H4 (cell line): ENCODE results near the gene FAM174B. TPM values are rescaled to one million over a fixed set of nuclear protein-coding genes. Genes with fewer than 3 reads are reported as not detected.
"Not testable (repeated sequence)": the region's sequence is repeated elsewhere in the genome, so short reads cannot be mapped to it uniquely, and the experiment has no call there.

Experiments
- DNase-seq: peaks from one replicate; pipeline ENCODE4 v3.0.0-alpha.2; 2015; ENCODE audit warnings: low spot score
- total RNA-seq: library from RNA; depleted of rRNA; stranded (reverse); fragments of >200 nt; shearing (Covaris generic); gene quantifications from 2 replicates; pipeline ENCODE4 v1.2.3, GENCODE V29; 2014

Gene FAM174B
- total RNA-seq, 1 experiment from 2014 or later, result 0.06 TPM

- peak; percentile 41 for DNase-seq
These were observed 37.7 kb downstream of the FAM174B start for GRCh38 chr15:92617549-92618520.

DNA sequence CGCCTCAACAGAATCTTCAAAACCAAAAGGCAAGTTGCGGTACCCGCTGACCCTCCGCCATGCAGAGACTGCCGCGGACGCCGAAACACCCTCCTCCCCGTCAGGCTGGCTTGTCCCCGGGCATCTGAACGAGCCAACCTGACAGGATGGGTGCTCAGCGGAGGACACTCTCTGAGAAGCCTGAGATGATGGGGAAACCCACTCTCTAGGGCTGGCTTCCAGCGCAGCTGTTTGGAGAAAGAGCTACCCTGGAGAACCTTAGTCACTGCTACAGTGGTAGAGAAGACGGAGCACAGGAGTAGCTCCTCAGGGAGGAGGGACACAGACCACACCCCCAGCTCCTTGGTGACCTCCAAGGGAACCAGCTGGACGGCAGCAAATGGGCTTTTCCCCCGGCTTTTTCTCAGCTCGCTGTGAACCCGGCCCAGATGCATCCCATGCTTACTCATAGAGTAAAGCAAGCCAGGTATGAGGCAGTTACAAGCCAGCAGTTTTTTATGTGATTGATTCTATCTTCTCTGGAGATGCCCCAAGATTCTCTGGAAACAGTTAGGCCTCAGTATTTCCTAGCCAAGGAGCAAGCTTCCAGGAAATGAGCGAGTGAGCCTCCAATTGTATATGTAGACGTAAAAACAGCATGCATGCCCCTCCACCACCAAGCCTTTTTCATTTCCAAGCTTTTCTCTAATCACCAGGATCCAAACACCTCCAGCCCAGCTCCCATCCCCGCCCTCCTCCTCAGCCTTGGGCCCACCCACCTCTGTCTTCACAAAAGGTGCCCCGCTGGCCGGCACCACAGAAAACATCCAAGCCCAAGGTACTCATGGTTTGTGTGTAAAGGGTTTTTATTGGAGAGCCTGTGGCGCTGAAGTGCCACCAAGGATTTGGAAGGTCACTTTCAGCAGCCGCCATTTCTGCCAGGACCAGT, 38.7 kb downstream of the FAM174B start:
- DNase-seq, result no peak

DNA sequence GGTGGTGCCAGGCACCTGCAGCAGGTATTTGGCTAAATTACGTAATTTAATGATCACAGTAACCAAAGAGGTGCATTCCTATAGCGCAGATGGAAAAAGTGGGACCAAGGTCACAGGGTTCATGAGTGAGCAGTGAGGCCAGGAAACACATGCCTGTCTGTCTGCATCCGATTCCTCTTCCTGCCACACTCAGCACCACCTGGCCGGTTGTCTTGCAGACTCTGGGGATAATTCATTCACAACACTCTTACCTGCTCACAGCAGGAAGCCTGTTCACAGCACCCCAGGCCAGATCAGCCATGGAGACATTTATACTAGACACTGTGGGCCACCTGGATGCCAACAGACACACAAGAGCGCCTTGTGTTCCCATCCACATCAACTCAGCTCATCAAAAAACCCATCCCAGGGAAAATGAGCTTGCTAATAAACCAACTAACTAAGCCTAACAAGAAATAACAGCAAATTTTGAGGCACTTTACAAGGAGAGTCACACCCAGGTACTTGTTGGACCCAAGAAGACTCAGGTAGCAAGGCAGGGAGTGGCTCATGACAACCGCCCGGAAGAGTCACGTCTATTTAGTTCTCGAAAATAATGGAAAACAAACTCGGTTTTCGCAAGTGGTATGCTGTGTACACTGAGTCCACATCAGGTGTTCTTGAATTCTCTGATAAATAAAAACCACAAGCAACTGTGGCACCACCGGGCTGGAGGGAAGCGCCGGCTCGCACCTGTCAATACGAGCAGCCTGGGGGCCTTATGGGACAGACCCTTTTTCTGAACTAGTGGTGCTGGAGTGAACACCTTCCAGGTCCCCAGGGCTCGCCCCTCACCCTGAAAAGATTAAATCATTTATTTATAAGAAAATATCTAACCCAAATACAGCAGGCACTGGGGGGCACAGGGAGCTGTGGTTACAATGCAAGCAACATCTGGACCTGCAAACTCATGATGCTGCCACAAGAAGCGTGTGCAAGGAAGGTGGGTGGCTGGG, 40.5 kb downstream of the FAM174B start:
- no peak for DNase-seq

DNA sequence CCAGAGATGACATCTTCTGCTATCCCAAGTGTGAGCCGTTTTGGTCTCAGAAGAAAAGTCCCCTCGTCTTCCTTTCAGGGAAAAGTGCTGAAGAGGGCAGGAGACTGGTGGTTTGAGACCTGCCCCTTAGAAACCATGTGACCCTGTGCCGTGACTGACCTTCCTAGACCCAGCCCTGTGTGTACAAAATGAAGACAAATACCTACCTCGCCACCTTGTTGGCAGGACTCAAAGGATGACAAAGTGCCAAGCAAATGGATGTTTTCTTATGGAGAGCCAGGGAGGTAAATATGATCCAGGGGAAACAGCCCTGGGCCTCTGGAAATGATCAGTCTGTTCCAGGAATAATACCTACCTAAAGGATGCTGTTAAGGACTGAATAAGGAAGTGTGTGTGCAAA, 41.3 kb downstream of the FAM174B start:
- DNase-seq, result no peak

- no peak for DNase-seq
These were observed 41.7 kb downstream of the FAM174B start for GRCh38 chr15:92613841-92614240.

GRCh38 chr15:92612891-92613290, 42.7 kb downstream of the FAM174B start:
- DNase-seq, result no peak

DNA sequence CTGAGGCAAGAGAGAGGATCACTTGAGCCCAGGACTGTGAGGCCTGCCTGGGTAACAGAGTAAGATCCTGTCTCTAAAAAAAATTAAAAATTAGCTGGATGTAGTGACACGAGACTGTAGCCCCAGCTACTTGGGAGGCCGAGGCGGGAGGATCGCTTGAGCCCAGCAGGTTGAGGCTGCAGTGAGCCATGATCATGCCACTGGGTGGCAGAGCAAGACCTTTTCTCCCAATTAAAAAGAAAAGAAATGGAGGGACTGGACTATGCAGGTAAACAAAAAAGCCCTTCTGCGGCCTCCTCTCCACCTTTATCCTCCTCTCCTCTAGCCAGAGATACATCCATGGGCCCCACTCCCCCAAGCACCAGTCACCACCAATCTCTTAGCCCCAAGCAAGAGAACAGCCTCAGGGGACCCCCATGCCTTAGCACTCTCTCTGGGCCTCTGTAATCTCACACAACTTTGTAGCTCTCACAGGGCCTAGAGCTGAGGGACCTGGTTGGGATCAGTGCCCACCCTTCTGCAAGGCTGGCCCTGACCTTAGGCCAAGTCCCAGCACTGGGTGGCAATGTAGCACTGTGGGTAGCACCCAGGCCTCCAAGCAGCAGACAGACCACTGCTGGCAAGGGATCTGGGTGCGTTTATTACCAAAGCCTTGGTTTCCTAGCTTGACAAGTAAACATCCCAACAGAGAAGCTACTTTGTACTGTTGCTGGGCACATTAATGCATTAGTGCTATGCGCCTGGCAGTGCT, 43.4 kb downstream of the FAM174B start:
- DNase-seq, result no peak

DNA sequence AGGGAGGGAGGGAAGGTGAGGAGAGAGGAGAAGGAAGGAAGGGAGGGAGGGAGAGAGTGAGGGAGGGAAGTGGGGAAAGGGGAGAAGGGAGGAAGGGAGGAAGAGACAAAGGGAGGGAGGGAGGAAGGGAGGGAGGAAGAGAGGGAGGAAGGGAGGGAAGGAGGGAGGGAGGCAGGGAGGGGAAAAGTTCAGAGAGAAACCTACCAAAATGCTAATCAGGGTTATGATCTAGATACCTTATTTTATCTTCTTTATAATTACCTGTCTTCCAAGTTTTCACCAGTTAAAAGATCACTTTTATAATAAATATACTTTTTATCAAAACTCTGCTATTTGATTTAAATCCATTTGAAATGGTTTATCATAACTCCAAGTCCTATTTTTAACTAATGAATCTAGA, 44.4 kb downstream of the FAM174B start:
- DNase-seq, result no peak

GRCh38 chr15:92610101-92610520, 45.5 kb downstream of the FAM174B start:
- no peak for DNase-seq

- no peak for DNase-seq
These were observed 46.5 kb downstream of the FAM174B start for GRCh38 chr15:92608866-92609700.

DNA sequence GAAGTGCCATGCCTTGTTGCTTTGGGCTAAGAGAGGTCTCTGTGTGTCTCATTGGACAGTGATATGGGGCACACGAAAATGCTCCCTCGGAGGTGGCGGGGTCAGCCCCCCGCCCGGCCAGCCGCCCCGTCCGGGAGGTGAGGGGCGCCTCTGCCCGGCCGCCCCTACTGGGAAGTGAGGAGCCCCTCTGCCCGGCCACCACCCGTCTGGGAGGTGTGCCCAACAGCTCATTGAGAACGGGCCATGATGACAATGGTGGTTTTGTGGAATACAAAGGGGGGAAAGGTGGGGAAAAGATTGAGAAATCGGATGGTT, 48.8 kb downstream of the FAM174B start:
- not testable (repeated sequence) for DNase-seq

DNA sequence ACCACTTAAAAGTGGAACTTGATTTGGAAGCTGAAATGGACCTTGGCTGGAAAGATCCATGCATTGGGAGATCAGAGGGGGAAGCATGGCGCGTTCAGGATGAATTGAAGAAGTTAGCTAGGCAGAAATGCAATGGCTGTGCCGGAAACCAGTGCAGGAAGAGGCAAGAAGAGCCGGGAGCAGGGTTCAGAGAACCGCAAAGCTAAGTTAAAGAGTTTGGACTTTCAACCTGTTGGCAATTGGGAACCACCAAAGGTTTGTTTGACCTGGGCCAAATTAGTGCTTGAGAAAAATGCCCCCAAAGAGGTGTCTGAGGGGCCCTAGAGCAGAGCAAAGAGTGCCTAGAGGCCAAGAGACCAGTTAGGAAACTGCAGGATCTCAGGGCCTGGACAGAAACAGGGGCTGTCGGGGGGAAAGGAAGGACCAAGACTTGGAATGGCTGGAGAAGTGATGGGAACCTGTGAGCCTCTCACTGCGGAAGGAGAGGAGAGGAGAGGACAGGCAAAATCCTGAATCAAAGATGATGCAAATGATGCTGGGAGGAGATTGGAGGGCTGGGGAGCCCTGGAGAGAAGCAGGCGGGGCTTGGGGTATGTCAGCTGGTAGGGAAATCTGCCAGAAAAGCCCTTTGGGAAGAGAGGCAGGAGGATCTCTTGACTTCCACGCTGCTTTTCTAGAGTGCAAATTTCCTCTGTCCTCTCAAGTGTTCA, 49.3 kb downstream of the FAM174B start:
- DNase-seq, result no peak

- DNase-seq, result no peak
These were observed 50.2 kb downstream of the FAM174B start for GRCh38 chr15:92605225-92605944.

DNA sequence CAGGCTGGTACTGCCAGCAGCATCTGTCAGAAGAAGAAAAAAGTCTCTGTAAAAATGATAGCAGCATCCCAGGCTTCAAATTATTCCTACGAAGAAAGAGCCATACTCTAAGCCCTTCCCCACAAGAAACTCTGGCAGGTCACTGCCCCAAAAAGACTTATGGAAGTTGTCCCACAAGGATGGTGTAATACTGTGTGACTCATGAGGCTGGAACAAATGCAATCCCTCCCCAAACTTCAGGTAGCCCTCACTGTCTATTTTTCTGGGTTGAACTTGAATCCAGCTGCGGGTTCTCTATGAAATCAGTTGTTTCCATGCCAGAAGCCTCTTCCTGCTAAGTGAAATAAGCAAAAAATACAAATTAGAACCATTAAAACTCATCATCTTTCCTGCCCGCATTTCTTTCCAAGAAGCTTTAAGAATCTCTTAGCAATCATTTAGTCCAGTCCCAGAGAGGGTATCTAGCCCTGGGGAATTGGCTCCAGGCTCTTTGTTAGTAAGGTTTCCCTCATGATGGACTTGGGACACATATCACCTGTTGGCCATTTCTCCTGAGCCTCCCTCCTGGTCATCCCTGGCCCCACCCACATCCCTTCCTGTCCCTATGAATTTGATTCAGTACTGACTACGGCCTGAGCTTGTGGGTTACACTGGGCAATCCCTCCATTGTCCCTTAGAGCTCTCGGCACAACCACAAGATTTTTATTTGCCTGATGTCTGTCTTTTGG, 51.7 kb downstream of the FAM174B start:
- DNase-seq, result no peak

DNA sequence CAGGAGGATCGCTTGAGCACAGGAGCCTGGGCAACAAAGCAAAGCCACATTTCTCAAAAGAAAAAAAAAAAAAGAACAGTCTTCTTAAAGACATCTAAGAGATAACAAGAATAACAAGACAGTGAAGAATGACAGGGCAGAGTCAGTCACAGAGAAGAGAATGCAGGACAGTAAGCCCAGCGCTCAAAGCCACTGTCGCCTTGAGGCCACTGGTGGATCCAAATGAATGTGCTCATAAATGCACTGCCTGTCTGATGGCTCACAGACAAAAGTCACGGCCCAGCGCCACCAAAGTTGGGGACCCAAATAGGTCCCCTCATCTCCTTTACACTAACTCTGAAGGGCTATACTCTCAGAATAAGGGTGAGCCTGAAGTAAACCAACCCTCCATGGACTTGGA, 52.3 kb downstream of the FAM174B start:
- DNase-seq, result no peak

DNA sequence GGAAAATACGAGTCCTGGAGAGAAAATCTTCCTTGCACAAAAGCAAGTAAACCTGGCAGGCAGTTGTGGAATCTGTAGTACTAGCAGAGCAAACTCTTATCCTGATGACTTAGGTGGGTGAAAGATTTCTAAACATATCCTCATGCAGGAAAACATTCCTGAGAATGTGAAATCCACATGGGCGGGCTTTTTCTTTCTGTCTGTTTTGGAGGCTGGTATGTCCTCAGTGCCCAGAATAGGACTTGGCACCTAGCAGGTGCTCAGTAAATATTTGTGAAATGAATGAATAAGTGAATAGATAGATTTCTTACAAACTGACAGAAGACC, 53.3 kb downstream of the FAM174B start:
- no peak for DNase-seq

DNA sequence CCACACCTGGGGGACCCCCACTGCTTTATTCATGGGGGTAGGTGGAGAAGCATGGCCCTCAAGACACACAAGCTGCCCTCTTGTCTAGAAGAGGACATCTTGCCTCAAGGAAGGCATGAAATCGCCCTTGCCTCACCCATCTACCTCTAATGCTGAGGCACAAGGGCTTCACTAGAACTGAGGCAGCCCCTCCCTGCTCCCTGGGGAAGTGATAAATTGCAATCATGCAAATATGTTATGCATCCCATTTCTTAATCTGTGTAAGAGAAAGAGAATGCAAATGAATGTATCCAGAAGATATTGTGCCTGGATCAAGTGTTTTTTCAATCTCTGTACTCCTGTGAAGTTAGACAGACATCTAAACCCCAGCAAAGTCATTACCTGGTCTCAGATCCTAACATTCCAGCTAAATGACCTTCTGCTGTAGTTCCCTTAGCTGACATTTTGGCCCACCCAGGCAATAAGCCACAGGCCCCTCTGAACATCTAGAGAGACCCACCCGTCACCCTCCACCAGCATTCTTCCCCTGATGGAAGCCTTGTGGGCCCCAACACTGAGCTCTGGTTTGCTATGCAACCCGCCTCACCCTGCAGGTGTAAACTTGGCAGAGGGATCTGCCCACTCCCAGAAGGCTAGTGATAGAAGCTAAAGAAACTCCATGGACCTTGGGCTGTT, 53.8 kb downstream of the FAM174B start:
- no peak for DNase-seq
